K562 (cell line): ENCODE measurements around the gene SRPK1. TPM values are rescaled to one million over a fixed set of nuclear protein-coding genes. Genes with fewer than 3 reads are reported as not detected.

Experiments
- ATAC-seq: fragments of 200-7000 bp; cut with Tn5 transposase; 3 replicates; pipeline ENCODE4 v1.9.1; 2020; ENCODE audit warnings: moderate library complexity
- BruUV-seq: library from RNA; stranded (reverse); fragments of 400-500 nt; replicated peaks from 2 replicates; lab custom pipeline; 2021; lab: Mats Ljungman, UMichigan
- CTCF ChIA-PET: fragments of 300-600 bp; formaldehyde crosslinking; extraction: SDS; loops from one replicate; lab custom pipeline; 2021; ENCODE audit warnings: low intra/inter-chr PET ratio; lab: Yijun Ruan, JAX
- POLR2A ChIA-PET: fragments of 300-600, 350-650 bp; sonication (Branson Sonifier 250); formaldehyde crosslinking; extraction: SDS; loops from one replicate; lab custom pipeline; 2021; ENCODE audit warnings: antibody characterized with exemption, inconsistent platforms; lab: Yijun Ruan, JAX
- DNase-seq, 4 experiments: peaks; one replicate each; pipeline versions ENCODE4 v3.0.0 to v3.0.0-alpha.2; 2011 to 2018; ENCODE audit warnings: low spot score in 3 of 4, mixed read lengths in 3 of 4; ENCODE audit errors: extremely low read depth in 1 of 4
- FAIRE-seq: peaks from 2 replicates; lab custom pipeline; 2011; peaks lifted over from hg19 to GRCh38; lab: Jason Lieb, UNC
- H2AFZ ChIP-seq: 2 replicates; pipeline ENCODE4 v1.6.0; 2011; ENCODE audit warnings: low read depth, low read length, control low read depth, inconsistent platforms
- H3K27ac ChIP-seq: fragments of 200-600 bp; 3 replicates; pipeline ENCODE4 v1.8.0; 2011; ENCODE audit warnings: low read depth, mild to moderate bottlenecking, control low read depth, inconsistent platforms, low read length, moderate library complexity, mixed read lengths; ENCODE audit errors: extremely low read depth
- H3K27me3 ChIP-seq, 2 experiments: fragments of 300-600 bp in 1 of 2; 2 replicates in 1 of 2; 3 replicates in 1 of 2; pipeline versions ENCODE4 v1.6.0 to v1.8.0; 2011; ENCODE audit warnings: inconsistent platforms in 2 of 2, low read length in 2 of 2, mild to moderate bottlenecking in 1 of 2, mixed read lengths in 1 of 2, moderate library complexity in 1 of 2; ENCODE audit not compliant: control insufficient read depth in 2 of 2, insufficient read depth in 2 of 2
- H3K36me3 ChIP-seq: fragments of 300-600 bp; 3 replicates; pipeline ENCODE4 v1.8.0; 2011; ENCODE audit warnings: mild to moderate bottlenecking, low read length, inconsistent platforms; ENCODE audit not compliant: control insufficient read depth, insufficient read depth
- H3K4me1 ChIP-seq, 2 experiments: fragments of 200-600 bp in 1 of 2; replicated peaks in 1 of 2; 2 replicates in 1 of 2; 3 replicates in 1 of 2; pipeline versions ENCODE4 v1.5.1 to v1.8.0; 2011; ENCODE audit warnings: inconsistent platforms in 2 of 2, low read length in 2 of 2, mild to moderate bottlenecking in 1 of 2, mixed read lengths in 1 of 2, moderate library complexity in 1 of 2; ENCODE audit not compliant: control insufficient read depth in 2 of 2, insufficient read depth in 2 of 2
- H3K4me2 ChIP-seq: 2 replicates; pipeline ENCODE4 v1.6.1; 2011; ENCODE audit warnings: low read length, control low read depth, inconsistent platforms, mixed read lengths; ENCODE audit not compliant: insufficient read depth
- H3K4me3 ChIP-seq: fragments of 200-600 bp; sonication (generic), shearing (Covaris generic); 2 replicates; pipeline ENCODE4 v1.5.1; 2016; ENCODE audit warnings: control low read depth, inconsistent platforms
- H3K79me2 ChIP-seq: fragments of 200-600 bp; 3 replicates; pipeline ENCODE4 v1.8.0; 2011; ENCODE audit warnings: low read length, inconsistent platforms; ENCODE audit not compliant: control insufficient read depth, insufficient read depth
- H3K9ac ChIP-seq, 2 experiments: 2 replicates each; pipeline versions ENCODE4 v1.6.0 to v1.6.1; 2011; ENCODE audit warnings: low read depth in 2 of 2, low read length in 2 of 2, control low read depth in 1 of 2, inconsistent platforms in 1 of 2, mild to moderate bottlenecking in 1 of 2, mixed read lengths in 1 of 2; ENCODE audit not compliant: insufficient read depth in 1 of 2
- H3K9me1 ChIP-seq: one replicate; pipeline ENCODE4 v1.6.0; 2011; ENCODE audit warnings: inconsistent platforms, mild to moderate bottlenecking, low read length, moderate library complexity; ENCODE audit not compliant: control insufficient read depth, insufficient read depth
- H3K9me3 ChIP-seq: replicated peaks from 2 replicates; pipeline ENCODE4 v1.5.1; 2011; ENCODE audit warnings: low read depth, low read length, inconsistent platforms; ENCODE audit not compliant: control insufficient read depth, insufficient read depth
- H4K20me1 ChIP-seq: replicated peaks from 2 replicates; pipeline ENCODE4 v1.6.1; 2011; ENCODE audit warnings: low read length, inconsistent platforms, mixed read lengths; ENCODE audit not compliant: control insufficient read depth, insufficient read depth
- ETV5 ChIP-seq: sonication (generic); formaldehyde crosslinking; IDR thresholded peaks from 2 replicates; pipeline ENCODE4 v1.4.0; 2020; ENCODE audit warnings: low read depth, mild to moderate bottlenecking, missing genetic modification reagents
- KDM1A ChIP-seq, 2 experiments: fragments of 450-650 bp; IDR thresholded peaks; 2 replicates each; pipeline ENCODE4 v1.6.1; 2016; ENCODE audit warnings: mild to moderate bottlenecking in 2 of 2
- MEIS2 ChIP-seq: fragments of 450-650 bp; IDR thresholded peaks from 2 replicates; pipeline ENCODE4 v1.6.1; 2014; ENCODE audit warnings: mild to moderate bottlenecking; ENCODE audit not compliant: partially characterized antibody
- NR0B1 ChIP-seq: fragments of 450-650 bp; IDR thresholded peaks from one replicate; pipeline ENCODE4 v1.6.1; 2018; ENCODE audit warnings: mild to moderate bottlenecking, moderate library complexity; ENCODE audit not compliant: partially characterized antibody
- NUFIP1 ChIP-seq: fragments of 450-650 bp; IDR thresholded peaks from 2 replicates; pipeline ENCODE4 v1.6.1; 2018; ENCODE audit not compliant: partially characterized antibody
- ZNF277 ChIP-seq: fragments of 250-450 bp; sonication (Bioruptor Pico); IDR thresholded peaks from 2 replicates; pipeline ENCODE4 v1.8.0; 2022; ENCODE audit warnings: inconsistent platforms, mild to moderate bottlenecking, moderate library complexity, borderline replicate concordance
- WGBS: fragments of 100-300 bp; shearing (Covaris generic); methylation state at CpG from one replicate; pipeline ENCODE4 v1.1.6; 2016; ENCODE audit warnings: low coverage, mixed read lengths; ENCODE audit not compliant: insufficient coverage; ENCODE audit errors: missing lambda C conversion rate; 5-methylcytosine and 5-hydroxymethylcytosine counted together
- in situ Hi-C: fragments of 300-500 bp; cut with MboI; formaldehyde crosslinking; loops from 4 replicates; pipeline ENCODE4 v1.15.0; 2018; ENCODE audit warnings: inconsistent platforms, mixed read lengths
- intact Hi-C: fragments of 100-400 bp; cut with micrococcal nuclease; formaldehyde crosslinking; loops from 2 replicates; pipeline ENCODE4 v1.14.2; 2022
- polyA plus RNA-seq, 8 experiments: library from polyadenylated mRNA; depleted of rRNA in 4 of 8; stranded (reverse) in 5 of 8; unstranded in 3 of 8; fragments of >200 nt; fragmentation: Nextera tagmentation in 2 of 8; fragmentation: Illumina TruSeq in 1 of 8; extraction: Ambion mirVana in 2 of 8; extraction: Trizol in 1 of 8; gene quantifications; 2 replicates each; pipeline versions ENCODE4 v1.2.1 to v1.2.3, GENCODE V29; 2011 to 2014; ENCODE audit warnings: inconsistent platforms in 1 of 8, missing spikeins in 1 of 8
- total RNA-seq, 7 experiments: library from RNA; depleted of rRNA in 6 of 7; stranded (reverse); fragments of >200 nt in 6 of 7; fragmentation: Illumina TruSeq in 2 of 7; extraction: Trizol in 2 of 7; gene quantifications; 2 replicates each; pipeline versions ENCODE4 v1.2.1 to v1.2.3, GENCODE V29; 2011 to 2021; ENCODE audit warnings: low replicate concordance in 1 of 7
- TF ChIP-seq, protein P1 (sequence below), 2 experiments: IDR thresholded peaks in 1 of 2; conservative IDR thresholded peaks in 1 of 2; 2 replicates each; pipeline ENCODE4 v1.6.1; 2016; ENCODE audit warnings: low read depth in 2 of 2, mild to moderate bottlenecking in 1 of 2, missing compliant biosample characterization in 1 of 2, missing genetic modification characterization in 1 of 2, moderate library complexity in 1 of 2
- TF ChIP-seq, protein P2 (sequence below): fragments of 450-650 bp; IDR thresholded peaks from 2 replicates; pipeline ENCODE4 v1.6.1; 2016

The SRPK1 gene
- total and polyA plus RNA-seq, 9 of the 15 experiments (the other 6 are each of a cell fraction or from before 2014, with no cell fraction given): 99.6 to 185 (median 159) TPM

DNA sequence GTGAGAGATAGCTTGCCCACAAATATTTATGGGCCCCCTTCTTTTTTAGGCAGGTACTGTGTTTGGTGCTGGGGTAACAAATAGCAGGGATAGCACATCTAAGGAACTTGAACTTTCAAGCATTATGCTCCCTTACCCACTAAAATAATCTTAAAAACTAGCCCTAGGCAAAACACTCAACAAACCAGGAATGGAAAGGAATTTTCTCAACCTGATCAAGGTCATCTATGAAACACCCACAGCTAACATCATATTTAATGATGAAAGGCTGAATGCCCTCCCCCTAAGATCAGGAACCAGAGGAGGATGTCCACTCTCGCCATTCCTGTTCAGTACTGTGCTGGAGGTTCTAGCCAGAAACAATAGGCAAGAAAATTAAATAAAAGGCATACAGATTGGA, 8.7 kb upstream of the SRPK1 start (continued):
- TF ChIP-seq ZNF277 (CRISPR knock-in tag) (no peak), NUFIP1 (no peak), NR0B1 (no peak), KDM1A (IDR thresholded peaks at IDR 0.05) (no peak)
- TF ChIP-seq, all 486 proteins: peak for 0

- in situ Hi-C loops (no loop called here), intact Hi-C loops (no loop called here)
- Histone ChIP-seq H3K27me3 (no peaks in the 10 kb centered on the region), H3K4me1 (peaks cover 0 to 4% of the 10 kb centered on the region in 2 experiments; a peak in 3 of 5 replicates), H3K36me3 (no peaks in the 10 kb centered on the region), H3K4me2 (no peak overlapping the region), H3K27ac (no peak overlapping the region), H3K9me3 (no peaks in the 10 kb centered on the region), H3K79me2 (peaks cover 12% of the 10 kb centered on the region), H4K20me1 (no peaks in the 10 kb centered on the region), H2AFZ (no peak overlapping the region), H3K4me3 (no peak overlapping the region), H3K9me1 (no peaks in the 10 kb centered on the region), H3K9ac (no peak overlapping the region)
- no peak for DNase-seq
- POLR2A ChIA-PET: interaction anchor here (0.7 to 1.3 kb wide), 7 partner anchors 9 to 75 kb away, joined by 3 to 5 read pairs (median 3); no protein-coding TSS in a partner anchor
- WGBS: 45% methylated on average over 2 of the region's 2 CpGs
- no peak for FAIRE-seq
- BruUV-seq: no TSS peak
- TF ChIP-seq ETV5 (CRISPR knock-in tag): no peak
- TF ChIP-seq, protein P1, sequence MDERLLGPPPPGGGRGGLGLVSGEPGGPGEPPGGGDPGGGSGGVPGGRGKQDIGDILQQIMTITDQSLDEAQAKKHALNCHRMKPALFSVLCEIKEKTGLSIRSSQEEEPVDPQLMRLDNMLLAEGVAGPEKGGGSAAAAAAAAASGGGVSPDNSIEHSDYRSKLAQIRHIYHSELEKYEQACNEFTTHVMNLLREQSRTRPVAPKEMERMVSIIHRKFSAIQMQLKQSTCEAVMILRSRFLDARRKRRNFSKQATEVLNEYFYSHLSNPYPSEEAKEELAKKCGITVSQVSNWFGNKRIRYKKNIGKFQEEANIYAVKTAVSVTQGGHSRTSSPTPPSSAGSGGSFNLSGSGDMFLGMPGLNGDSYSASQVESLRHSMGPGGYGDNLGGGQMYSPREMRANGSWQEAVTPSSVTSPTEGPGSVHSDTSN (CRISPR knock-in tag; IDR thresholded peaks at IDR 0.05; ENCODE audit: low read depth): no peak
- TF ChIP-seq, protein P1 (tag; conservative IDR thresholded peaks at IDR 0.05; ENCODE audit: low read depth): peak; percentile 61
- peak; percentile 74 for TF ChIP-seq MEIS2
- TF ChIP-seq, protein P2, sequence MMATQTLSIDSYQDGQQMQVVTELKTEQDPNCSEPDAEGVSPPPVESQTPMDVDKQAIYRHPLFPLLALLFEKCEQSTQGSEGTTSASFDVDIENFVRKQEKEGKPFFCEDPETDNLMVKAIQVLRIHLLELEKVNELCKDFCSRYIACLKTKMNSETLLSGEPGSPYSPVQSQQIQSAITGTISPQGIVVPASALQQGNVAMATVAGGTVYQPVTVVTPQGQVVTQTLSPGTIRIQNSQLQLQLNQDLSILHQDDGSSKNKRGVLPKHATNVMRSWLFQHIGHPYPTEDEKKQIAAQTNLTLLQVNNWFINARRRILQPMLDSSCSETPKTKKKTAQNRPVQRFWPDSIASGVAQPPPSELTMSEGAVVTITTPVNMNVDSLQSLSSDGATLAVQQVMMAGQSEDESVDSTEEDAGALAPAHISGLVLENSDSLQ: peak; percentile 72
- no peak for ATAC-seq
- CTCF ChIA-PET: interaction anchor here (0.7 kb wide), 1 partner anchor 172 kb away, joined by 3 read pairs; no protein-coding TSS in a partner anchor
Observed at GRCh38 chr6:35926509-35927215, 5.8 kb upstream of the SRPK1 start.
